ENCODE measurements around the gene CD300A.
A peak's percentile ranks its signal among the peaks of the same experiment; 100 is the strongest.

Gene CD300A

DNA sequence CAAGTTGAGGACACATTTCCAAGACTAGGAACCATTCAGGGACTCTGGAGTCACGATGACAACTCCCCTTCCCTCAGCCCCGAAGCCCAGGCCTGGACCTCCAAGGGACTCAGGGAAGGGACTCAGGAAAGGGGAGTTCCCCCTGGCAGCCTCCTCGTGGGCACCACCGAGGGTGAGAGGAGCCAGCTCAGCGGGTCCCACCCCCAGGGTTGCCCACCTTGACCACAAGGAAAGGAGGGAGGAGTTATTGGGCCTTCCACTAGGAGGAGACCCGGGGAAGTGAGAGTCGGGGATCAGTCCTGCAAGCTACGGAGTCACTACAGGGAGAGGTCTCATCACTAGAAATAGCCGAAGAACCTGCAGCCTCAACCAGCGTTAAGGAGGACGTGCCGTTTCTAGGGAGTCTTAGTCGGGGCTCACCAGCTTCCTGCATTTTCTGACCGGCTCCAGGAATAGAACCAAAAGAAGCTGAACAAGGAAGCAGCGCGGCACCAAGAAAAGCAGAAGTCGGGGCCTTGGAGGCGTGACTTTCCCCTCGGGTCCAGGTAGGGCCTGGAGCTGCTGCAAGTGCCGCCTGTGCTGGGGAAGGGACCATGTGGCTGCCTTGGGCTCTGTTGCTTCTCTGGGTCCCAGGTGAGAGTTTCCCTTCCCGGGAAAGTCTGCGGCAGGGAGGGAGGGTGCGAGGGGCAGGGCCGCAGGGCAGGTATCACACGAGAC lies at the start of gene CD300A:
Gene CD300A (plus strand): TSS at position 524 of the 717 bp plus-strand sequence. CDS start 70 bp downstream, at position 594.
- H3K27me3 ChIP-seq = peaks cover 0 to 33% of the 10 kb centered on the region in 2 donors
- no peaks in the 10 kb centered on the region for H3K36me3 ChIP-seq
- no peaks in the 10 kb centered on the region for H3K4me1 ChIP-seq
- H3K27ac ChIP-seq = no peak within 1 kb of the TSS
- peak within 1 kb of the TSS; percentile 30 to 37 for H3K4me3 ChIP-seq
- TF ChIP-seq CTCF (IDR thresholded peaks at IDR 0.05) = no peak
- H3K9me3 ChIP-seq = no peaks in the 10 kb centered on the region
- intact Hi-C loops (cut with DNase I; ENCODE audit: low total_unique reads) = no loop called here
- DNase-seq = no peak

DNA sequence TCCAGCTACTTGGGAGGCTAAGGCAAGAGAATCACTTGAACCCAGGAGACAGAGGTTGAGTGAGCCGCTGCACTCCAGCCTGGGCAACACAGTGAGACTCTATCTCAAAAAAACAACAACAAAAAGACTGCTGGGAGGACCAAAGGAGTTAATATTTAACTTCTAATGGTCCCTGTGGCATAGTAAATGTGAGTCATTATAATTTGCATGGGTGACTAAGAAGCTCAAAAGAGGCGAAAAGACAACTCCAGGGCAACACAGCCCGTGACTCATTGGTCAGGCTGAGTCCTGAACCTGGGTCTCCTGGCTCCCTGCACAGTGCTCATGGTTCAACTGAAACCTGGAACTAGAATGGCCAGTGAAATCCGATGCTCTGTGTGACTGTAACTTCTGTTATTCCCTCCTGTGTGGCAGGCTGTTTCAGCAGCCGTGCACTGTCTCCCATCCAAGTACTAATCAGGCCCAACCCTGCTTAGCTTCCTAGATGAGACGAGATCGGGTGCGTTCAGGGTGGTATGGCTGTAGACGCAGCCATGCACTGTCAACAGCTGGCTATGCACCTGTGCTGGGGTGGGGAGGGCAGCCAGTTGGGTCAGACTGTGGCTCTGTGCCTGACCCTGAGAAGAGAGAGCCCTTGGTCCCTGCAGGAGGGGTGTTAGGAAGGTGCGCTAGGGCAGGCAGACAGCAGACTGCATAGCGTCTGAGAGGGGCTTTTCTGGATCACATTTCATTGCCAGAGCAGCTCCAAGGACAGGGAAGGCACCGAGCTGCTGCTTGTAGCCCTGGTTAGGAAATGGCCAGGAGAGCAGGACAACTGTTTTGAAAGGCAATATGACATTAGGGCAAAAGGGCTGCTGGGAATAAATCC lies 49.0 kb upstream of the CD300A start:
- intact Hi-C loops (cut with DNase I; ENCODE audit: low total_unique reads) = no loop called here
- Histone ChIP-seq H3K9me3 (no peaks in the 10 kb centered on the region), H3K27ac (no peak overlapping the region), H3K4me1 (no peaks in the 10 kb centered on the region), H3K27me3 (no peaks in the 10 kb centered on the region), H3K4me3 (no peak overlapping the region), H3K36me3 (no peaks in the 10 kb centered on the region)
- DNase-seq = no peak
- TF ChIP-seq CTCF (IDR thresholded peaks at IDR 0.05) = no peak

GRCh38 chr17:74419928-74420411 lies 46.5 kb upstream of the CD300A start:
- Histone ChIP-seq H3K9me3 (no peaks in the 10 kb centered on the region), H3K27me3 (no peaks in the 10 kb centered on the region), H3K36me3 (no peaks in the 10 kb centered on the region), H3K4me1 (peaks cover 0 to 9% (median 4%) of the 10 kb centered on the region in 4 donors), H3K4me3 (no peak overlapping the region), H3K27ac (no peak overlapping the region)
- DNase-seq = no peak
- intact Hi-C loops (cut with DNase I; ENCODE audit: low total_unique reads) = no loop called here
- no peak for TF ChIP-seq CTCF (IDR thresholded peaks at IDR 0.05)

- Histone ChIP-seq H3K27me3 (no peaks in the 10 kb centered on the region), H3K4me1 (peaks cover 0 to 38% (median 23%) of the 10 kb centered on the region in 4 donors), H3K4me3 (no peak overlapping the region), H3K9me3 (no peaks in the 10 kb centered on the region), H3K27ac (peak overlapping the region; percentile 21 to 54), H3K36me3 (no peaks in the 10 kb centered on the region)
- intact Hi-C loops (cut with DNase I; ENCODE audit: low total_unique reads) = no loop called here
- no peak for DNase-seq
- no peak for TF ChIP-seq CTCF (IDR thresholded peaks at IDR 0.05)
Measured at GRCh38 chr17:74424117-74424516, 42.3 kb upstream of the CD300A start.

DNA sequence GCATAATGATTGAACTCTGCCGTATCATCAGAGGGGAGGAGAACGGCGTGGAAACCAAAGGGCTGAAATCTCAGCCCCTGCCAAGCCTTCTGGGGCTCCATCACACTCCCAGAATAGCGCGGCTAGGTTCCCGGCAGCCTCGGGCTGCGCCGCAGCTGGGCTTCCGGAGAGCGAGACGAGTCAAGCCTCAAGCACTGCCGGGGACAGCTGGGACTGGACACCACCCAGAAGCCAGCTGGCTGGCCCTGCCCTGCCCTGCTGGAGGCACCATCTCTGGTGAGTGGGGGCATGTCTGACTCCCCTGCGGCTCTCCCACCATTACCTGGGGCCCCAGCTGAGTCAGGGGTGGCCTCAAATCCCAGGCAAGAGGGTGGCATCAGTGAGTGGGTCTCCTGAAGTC lies 41.8 kb upstream of the CD300A start:
- intact Hi-C loops (cut with DNase I; ENCODE audit: low total_unique reads) = loop anchor here (5.0 kb wide), 1 partner anchor 42 kb away; no protein-coding TSS in a partner anchor
- Histone ChIP-seq H3K27ac (peak overlapping the region; percentile 21 to 54), H3K9me3 (no peaks in the 10 kb centered on the region), H3K36me3 (no peaks in the 10 kb centered on the region), H3K27me3 (no peaks in the 10 kb centered on the region), H3K4me1 (peaks cover 0 to 43% (median 28%) of the 10 kb centered on the region in 4 donors), H3K4me3 (no peak overlapping the region)
- peak in 1 of 2 donors; percentile 80 for DNase-seq
- no peak for TF ChIP-seq CTCF (IDR thresholded peaks at IDR 0.05)
